HUES64 (cell line): Measurements from ENCODE around the gene DLG3.

ENCODE experiments used
- H3K27ac ChIP-seq: 2 replicates; pipeline ENCODE4 v1.7.0; 2013; ENCODE audit warnings: low read depth, low read length, inconsistent platforms
- H3K27me3 ChIP-seq: 2 replicates; pipeline ENCODE4 v1.6.1; 2013; ENCODE audit warnings: mild to moderate bottlenecking, low read length; ENCODE audit not compliant: insufficient read depth
- H3K36me3 ChIP-seq: 2 replicates; pipeline ENCODE4 v1.6.1; 2013; ENCODE audit warnings: mild to moderate bottlenecking, low read length; ENCODE audit not compliant: insufficient read depth
- H3K4me1 ChIP-seq: 2 replicates; pipeline ENCODE4 v1.6.1; 2013; ENCODE audit warnings: mild to moderate bottlenecking, low read length, moderate library complexity; ENCODE audit not compliant: insufficient read depth
- H3K4me3 ChIP-seq: 2 replicates; pipeline ENCODE4 v1.5.1; 2013; ENCODE audit warnings: mild to moderate bottlenecking, low read length, moderate library complexity
- H3K9ac ChIP-seq: 2 replicates; pipeline ENCODE4 v1.6.1; 2013; ENCODE audit warnings: mild to moderate bottlenecking, low read depth, low read length
- H3K9me3 ChIP-seq: 2 replicates; pipeline ENCODE4 v1.6.1; 2013; ENCODE audit warnings: low read depth, low read length; ENCODE audit not compliant: insufficient read depth
- WGBS: fragments of 150-250, 120-280 bp; methylation state at CpG from one replicate; pipeline ENCODE4 v1.1.7; 2013; ENCODE audit warnings: missing lambda C conversion rate; 5-methylcytosine and 5-hydroxymethylcytosine counted together

DLG3 gene

GRCh38 chrX:70426286-70427278 lies 18.1 kb upstream of the DLG3 start:
- Histone ChIP-seq H3K9me3 (no peaks in the 10 kb centered on the region), H3K36me3 (peaks cover 29% of the 10 kb centered on the region), H3K9ac (no peak overlapping the region), H3K27ac (no peak overlapping the region), H3K4me3 (no peak overlapping the region), H3K4me1 (peaks cover 21% of the 10 kb centered on the region), H3K27me3 (no peaks in the 10 kb centered on the region)
- 97% methylated on average over 9 of the region's 15 CpGs for WGBS

GRCh38 chrX:70427365-70427764 lies 17.3 kb upstream of the DLG3 start:
- H3K27ac ChIP-seq, result no peak overlapping the region
- H3K4me3 ChIP-seq, result no peak overlapping the region
- peaks cover 16% of the 10 kb centered on the region for H3K4me1 ChIP-seq
- no peak overlapping the region for H3K9ac ChIP-seq
- WGBS, result 100% methylated on average over 2 of the region's 2 CpGs
- no peaks in the 10 kb centered on the region for H3K27me3 ChIP-seq
- no peaks in the 10 kb centered on the region for H3K9me3 ChIP-seq
- peaks cover 29% of the 10 kb centered on the region for H3K36me3 ChIP-seq

DNA sequence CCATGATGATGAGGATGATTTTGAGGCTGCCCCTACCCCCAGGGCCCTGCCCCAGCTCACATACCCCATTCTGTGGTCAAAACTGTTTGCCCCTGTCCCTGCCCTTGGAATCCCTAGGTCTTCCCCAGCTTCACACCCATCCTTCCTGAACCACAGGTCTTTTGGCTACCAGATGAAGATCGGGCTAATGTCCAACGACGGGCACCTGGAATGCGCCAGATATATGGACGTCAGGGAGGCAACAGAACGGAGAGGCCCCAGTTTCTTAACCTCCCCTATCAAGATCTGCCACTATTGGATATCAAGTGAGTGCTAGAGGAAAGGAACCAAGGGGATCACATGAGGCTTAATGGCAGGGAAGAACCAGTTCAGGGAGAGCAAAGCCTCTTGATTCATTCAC lies 14.9 kb upstream of the DLG3 start:
- H3K4me3 ChIP-seq, result no peak overlapping the region
- no peaks in the 10 kb centered on the region for H3K4me1 ChIP-seq
- H3K27ac ChIP-seq, result no peak overlapping the region
- H3K9me3 ChIP-seq, result no peaks in the 10 kb centered on the region
- H3K27me3 ChIP-seq, result no peaks in the 10 kb centered on the region
- H3K9ac ChIP-seq, result no peak overlapping the region
- H3K36me3 ChIP-seq, result peaks cover 29% of the 10 kb centered on the region
- 91% methylated on average over 5 of the region's 6 CpGs for WGBS

GRCh38 chrX:70432936-70433847 lies 11.4 kb upstream of the DLG3 start:
- peak overlapping the region; percentile 78 for H3K4me3 ChIP-seq
- no peaks in the 10 kb centered on the region; the same call in 1 of the 2 replicates for H3K4me1 ChIP-seq
- H3K27ac ChIP-seq, result no peak overlapping the region
- H3K27me3 ChIP-seq, result no peaks in the 10 kb centered on the region
- H3K9me3 ChIP-seq, result no peaks in the 10 kb centered on the region
- WGBS, result 76% methylated on average over 15 of the region's 15 CpGs
- H3K36me3 ChIP-seq, result peaks cover 15% of the 10 kb centered on the region; the same call in 1 of the 2 replicates
- H3K9ac ChIP-seq, result 0 out of 2 replicates have a peak overlapping the region, but pooled peaks have one; percentile 30

DNA sequence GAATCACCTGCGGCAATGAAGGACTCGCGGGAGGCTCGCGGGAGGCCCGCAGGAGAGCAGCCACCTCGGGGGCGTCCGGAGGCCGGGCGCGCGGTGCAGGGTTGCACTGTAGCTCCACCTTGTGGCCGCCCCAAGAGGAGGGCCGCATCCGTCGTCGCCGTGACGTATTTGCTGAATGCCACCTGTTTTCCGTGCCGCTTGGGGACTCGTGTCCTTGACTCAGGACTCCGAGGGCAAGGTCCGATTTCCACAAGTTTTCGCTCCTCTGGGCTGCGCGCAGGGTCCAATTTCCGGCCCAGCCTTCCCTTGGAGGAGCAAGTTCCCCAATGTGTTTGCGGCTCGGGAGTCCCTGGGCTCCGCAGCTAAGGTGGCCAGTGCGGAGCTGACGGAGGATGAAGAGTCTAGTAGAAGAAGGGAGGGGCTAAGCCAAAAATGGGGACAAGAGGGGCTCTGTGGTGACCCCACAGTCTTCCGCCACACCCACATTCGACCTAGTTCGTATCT lies 10.7 kb upstream of the DLG3 start:
- no peaks in the 10 kb centered on the region; the same call in 1 of the 2 replicates for H3K4me1 ChIP-seq
- H3K36me3 ChIP-seq, result peaks cover 13% of the 10 kb centered on the region; the same call in 1 of the 2 replicates
- under 1% methylated on average over 34 of the region's 37 CpGs for WGBS
- no peaks in the 10 kb centered on the region for H3K27me3 ChIP-seq
- peak overlapping the region; percentile 61 for H3K9ac ChIP-seq
- peak overlapping the region; percentile 49; the same call in 1 of the 2 replicates for H3K27ac ChIP-seq
- peak overlapping the region; percentile 78 for H3K4me3 ChIP-seq
- H3K9me3 ChIP-seq, result no peaks in the 10 kb centered on the region

DNA sequence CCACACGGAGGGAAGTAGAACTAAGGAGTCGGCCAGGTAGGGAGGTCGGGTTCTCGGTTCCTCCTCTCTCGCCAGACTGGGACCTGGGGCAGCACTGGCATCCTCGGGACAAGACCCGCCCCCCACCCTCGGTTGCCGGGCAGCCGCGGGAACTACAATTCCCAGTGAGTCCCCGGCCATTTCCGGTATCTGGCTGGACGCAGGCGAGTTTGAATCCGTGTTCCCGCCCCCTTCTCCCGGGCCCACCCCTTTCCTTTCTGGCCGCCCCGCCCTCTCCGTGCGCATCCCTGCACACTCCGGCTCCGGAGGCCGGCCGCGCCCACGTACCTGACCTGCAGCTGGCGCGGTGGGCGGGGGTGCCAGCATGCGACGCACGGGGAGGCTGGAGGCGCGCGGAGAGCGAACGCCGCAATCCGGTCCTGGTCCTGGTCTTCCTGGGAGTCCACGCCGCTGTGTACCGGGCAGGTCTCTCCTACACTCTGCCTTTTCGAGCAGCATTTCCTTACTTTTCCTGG lies 10.2 kb upstream of the DLG3 start:
- Histone ChIP-seq H3K27ac (peak overlapping the region; percentile 49; the same call in 1 of the 2 replicates), H3K36me3 (peaks cover 13% of the 10 kb centered on the region; the same call in 1 of the 2 replicates), H3K4me3 (peak overlapping the region; percentile 78), H3K9me3 (no peaks in the 10 kb centered on the region), H3K27me3 (no peaks in the 10 kb centered on the region), H3K4me1 (no peaks in the 10 kb centered on the region; the same call in 1 of the 2 replicates), H3K9ac (peak overlapping the region; percentile 61)
- WGBS, result under 1% methylated on average over 43 of the region's 45 CpGs

DNA sequence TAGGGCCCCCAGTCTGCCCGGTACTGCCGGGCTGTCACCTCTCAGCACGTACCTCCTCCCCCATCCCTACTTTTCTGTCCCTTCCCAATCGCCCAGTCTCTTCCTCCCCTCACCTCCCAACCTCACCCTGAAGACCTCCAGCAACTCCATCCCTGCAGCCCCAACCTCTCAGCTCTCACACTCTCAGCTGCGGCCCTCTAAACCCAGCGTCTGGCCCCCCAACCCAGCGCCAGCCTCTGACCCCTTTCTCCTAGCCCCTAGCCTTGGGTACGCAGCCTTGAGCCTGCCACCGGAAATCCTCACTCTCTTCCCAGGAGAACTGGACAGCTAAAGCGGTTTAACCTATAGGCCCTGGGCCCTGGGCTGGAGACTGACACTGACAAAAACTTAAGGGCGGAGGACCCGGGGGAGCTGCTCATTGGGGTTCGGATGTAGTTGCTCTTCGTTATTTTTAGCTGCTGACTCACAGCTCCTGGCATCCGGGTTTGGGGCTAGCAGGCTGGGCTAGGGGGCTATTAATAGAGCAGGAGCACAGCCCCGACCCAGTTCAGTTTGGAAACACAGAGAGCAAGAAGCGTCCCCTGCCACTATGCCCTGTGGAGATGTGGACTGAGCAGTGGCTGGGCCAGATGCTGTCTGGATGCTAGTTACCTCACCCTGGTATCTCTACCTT lies 9.6 kb upstream of the DLG3 start:
- H3K9ac ChIP-seq, result peak overlapping the region; percentile 36
- no peak overlapping the region for H3K27ac ChIP-seq
- H3K4me1 ChIP-seq, result no peaks in the 10 kb centered on the region; the same call in 1 of the 2 replicates
- peaks cover 9% of the 10 kb centered on the region; the same call in 1 of the 2 replicates for H3K36me3 ChIP-seq
- no peaks in the 10 kb centered on the region for H3K9me3 ChIP-seq
- WGBS, result 25% methylated on average over 17 of the region's 17 CpGs
- H3K27me3 ChIP-seq, result no peaks in the 10 kb centered on the region
- peak overlapping the region; percentile 78 for H3K4me3 ChIP-seq

GRCh38 chrX:70436343-70436742 lies 8.3 kb upstream of the DLG3 start:
- 28% methylated on average over 16 of the region's 16 CpGs for WGBS
- Histone ChIP-seq H3K9ac (no peak overlapping the region), H3K27ac (no peak overlapping the region), H3K4me3 (peak overlapping the region; percentile 21; the same call in 1 of the 2 replicates), H3K27me3 (no peaks in the 10 kb centered on the region), H3K4me1 (no peaks in the 10 kb centered on the region; the same call in 1 of the 2 replicates), H3K36me3 (peaks cover under 1% of the 10 kb centered on the region; the same call in 1 of the 2 replicates), H3K9me3 (no peaks in the 10 kb centered on the region)

- Histone ChIP-seq H3K4me1 (no peaks in the 10 kb centered on the region; the same call in 1 of the 2 replicates), H3K27ac (no peak overlapping the region)
- 60% methylated on average over 2 of the region's 2 CpGs for WGBS
Observed at GRCh38 chrX:70437011-70437410, 7.6 kb upstream of the DLG3 start.

More at GRCh38 chrX:70437011-70437410, 7.6 kb upstream of the DLG3 start:
- H3K9me3 ChIP-seq, result no peaks in the 10 kb centered on the region
- H3K4me3 ChIP-seq, result no peak overlapping the region
- H3K9ac ChIP-seq, result no peak overlapping the region
- no peaks in the 10 kb centered on the region for H3K27me3 ChIP-seq
- no peaks in the 10 kb centered on the region for H3K36me3 ChIP-seq
